NCI-H82 treated with DMSO at 0.1 percent for 48 hours (cell line): ENCODE data around the gene TANK.
"Not testable (repeated sequence)": the region's sequence is repeated elsewhere in the genome, so short reads cannot be mapped to it uniquely, and the experiment has no call there.

Experiments used
- DNase-seq: peaks from one replicate; lab custom pipeline; 2025; ENCODE audit not compliant: unreplicated experiment; lab: John Stamatoyannopoulos, UW

The TANK gene

DNA sequence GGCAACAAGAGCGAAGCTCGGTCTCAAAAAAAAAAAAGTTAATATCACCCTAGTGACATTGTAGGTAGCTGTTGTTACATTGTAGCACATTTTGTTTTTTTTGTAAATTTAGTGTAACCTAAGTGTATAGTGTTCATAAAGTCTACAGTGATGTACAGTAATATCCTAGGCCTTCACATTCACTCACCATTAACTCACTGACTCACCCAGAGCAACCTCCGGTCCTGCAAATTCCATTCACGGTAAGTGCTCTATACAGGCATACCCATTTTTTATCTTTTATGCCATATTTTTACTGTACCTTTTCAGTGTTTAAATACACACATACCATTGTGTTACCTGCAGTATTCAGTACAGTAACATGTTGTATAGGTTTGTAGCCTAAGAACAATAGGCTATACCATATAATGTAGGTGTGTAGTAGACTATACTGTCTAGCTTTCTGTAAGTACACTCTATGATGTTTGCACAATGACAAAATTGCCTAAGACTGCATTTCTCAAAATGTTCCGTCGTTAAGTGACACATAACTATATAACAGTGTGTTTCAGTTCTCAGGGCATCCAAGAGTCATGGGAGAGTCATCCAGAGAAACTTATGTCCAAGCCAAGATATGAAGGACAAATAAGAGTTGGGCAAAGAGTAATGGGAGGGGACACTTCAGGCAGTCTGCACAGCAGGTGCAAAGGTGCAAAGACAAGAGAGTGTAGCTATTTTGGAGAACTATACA is 68.4 kb downstream of the TANK start:
- DNase-seq = no peak

DNA sequence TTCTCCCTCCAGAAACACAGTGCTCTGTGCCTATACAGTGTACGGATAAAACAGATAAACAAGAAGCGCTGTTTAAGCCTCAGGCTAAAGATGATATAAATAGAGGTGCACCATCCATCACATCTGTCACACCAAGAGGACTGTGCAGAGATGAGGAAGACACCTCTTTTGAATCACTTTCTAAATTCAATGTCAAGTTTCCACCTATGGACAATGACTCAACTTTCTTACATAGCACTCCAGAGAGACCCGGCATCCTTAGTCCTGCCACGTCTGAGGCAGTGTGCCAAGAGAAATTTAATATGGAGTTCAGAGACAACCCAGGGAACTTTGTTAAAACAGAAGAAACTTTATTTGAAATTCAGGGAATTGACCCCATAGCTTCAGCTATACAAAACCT is 70.7 kb downstream of the TANK start:
- no peak for DNase-seq

DNA sequence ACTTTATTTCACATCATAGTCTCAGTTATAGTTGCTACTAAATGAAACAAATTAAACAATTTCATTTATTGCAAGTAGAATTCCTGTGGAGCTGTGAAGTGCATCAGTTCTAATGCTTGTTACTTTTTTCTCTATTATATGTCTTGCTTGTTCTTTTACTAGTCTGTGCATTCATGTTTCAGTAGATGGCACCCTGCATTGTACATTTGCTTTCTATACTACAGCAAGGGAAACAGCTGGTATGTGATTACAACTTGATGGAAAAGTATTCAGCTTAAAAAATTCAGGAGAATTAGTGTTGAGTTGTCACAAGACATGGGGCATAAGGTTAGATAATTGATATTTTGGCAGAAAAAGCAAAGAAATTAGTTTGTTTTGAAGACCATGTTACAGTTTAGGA is 72.3 kb downstream of the TANK start:
- no peak for DNase-seq

DNA sequence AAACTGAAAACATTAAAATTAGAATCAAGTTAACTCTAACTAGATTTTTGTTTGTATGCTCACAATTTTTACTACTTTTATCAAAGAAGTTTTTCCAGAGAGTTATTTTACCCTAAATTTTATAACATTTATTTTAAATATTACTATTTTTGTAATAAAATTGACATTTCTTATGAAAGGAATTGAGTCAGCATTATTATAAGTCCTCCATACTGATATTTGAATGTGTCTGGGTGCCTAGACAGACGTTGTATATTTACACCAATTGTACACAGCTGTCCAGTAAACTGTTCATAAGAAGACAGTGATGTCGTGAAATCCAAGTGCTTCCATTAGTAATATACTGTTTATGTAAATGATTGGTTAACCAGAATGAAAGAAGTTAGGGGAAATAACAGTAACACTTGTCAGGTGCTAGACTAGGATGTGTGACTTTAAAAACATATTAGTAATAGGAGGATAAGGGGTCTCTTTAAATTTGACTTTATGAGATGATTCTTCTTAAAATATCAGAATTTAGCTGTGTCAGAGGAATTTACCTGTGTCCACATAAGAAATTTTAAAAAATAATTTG is 73.7 kb downstream of the TANK start:
- no peak for DNase-seq

DNA sequence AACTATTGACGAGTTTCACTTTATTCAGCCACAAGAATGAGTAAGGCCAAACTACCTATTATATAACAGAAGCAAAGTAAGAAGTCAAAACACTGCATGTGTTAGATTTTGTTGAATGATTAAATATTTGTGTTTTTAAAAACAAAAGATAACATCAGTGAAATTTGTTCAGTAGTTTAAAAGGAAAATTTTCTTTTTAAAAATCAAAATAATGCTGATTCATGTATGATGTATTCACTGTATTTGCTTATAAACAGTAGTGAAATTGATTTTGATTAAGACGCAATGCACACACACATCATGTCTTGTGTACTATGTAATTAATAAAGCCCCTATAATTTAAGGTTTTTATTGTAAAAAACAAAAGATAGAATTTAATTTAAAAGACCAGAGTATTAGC is 74.4 kb downstream of the TANK start:
- DNase-seq = no peak

DNA sequence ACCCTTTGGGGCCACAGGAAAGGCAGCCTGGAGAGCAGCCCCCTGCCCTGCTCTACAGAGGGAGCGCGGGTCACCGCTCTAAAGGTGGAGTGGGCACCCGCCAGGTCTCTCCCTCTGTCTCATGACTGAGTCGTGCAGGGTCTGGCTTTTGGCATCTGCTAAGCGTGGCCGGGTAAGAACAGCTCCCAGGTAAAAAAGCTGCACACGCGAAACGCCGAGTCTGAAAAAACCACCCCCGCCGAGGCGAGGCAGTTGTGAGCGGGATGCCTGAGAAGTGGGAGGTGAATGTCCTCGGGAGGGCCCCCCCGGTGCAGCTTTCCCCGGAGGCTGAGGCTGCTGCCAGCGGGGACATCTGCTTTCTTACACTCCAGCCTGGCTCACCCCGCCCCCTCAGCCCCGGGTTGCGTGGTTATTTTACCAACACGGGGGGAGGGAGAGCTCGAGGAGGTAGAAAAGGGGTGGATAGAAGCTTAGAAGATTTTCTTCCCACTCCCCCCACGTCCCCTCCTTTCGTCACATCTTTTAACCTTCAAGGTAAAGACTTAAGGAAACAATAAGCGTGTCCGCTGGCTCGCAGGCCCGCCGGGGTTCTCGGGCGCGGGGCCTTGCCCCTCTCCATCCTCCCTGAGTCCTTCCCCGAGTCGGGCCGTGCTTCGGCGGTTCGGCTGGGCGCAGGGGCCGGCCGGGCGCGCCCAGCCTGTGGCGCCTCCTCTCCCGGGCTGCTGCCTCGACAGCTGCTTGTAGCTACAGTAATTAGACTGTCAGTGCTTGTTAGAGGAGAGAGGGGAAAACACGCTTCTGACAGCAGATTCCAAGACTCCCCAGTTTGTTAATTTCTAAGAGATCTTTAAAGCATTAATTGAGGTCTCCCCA is 77.4 kb downstream of the TANK start:
- DNase-seq = peak; percentile 72

DNA sequence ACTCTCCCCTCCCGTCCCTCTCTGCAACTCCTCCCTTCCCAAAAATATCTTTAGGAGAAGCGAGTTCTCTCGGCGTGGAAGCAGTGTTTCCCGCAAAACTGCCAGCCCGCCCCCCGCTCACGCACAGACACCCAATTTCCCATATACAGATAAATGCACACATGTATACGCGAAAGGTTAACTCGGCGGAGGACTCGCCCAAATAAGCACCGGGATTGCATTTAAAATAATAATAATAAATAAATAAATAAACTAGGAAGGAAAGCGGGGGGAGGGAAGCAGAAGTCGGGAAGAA is 78.0 kb downstream of the TANK start:
- DNase-seq = no peak

DNA sequence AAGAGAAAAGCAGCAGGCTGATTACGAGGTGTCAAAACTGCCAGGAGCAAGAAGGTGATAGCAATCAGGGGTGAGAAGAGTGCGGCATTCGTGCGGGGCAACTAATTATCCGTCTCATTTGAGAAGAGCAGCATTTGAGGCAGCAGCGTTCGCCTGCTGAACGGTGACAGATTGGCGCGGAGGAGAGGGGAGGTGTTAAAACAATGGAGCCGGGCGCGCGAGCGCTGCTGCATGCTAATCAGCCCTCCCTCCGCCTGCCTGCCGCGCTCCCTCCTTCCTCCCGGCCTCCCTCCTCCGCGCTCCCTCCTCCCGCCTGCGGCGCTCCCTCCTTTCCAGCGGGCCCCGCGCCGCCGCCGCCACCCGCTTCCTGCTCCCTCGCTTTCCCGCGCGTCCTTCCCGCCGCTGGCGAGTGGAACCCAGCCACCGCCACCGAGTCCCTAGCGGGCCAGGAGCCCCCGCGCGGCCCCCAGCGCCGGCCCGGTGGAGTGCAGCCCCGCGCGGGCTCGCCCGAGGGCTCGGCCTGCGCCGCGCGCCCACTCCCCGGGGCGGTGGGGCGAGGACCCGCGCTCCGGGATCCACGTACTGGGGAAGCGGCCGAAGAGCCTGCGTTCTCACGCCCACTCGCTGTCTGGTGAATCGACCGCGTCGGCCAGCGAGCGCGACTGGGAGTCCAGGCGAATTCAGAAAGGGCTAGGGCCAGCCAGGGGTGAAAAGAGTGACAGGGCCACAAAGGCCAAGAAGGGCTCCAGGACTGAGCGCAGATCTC is 78.5 kb downstream of the TANK start:
- no peak for DNase-seq

DNA sequence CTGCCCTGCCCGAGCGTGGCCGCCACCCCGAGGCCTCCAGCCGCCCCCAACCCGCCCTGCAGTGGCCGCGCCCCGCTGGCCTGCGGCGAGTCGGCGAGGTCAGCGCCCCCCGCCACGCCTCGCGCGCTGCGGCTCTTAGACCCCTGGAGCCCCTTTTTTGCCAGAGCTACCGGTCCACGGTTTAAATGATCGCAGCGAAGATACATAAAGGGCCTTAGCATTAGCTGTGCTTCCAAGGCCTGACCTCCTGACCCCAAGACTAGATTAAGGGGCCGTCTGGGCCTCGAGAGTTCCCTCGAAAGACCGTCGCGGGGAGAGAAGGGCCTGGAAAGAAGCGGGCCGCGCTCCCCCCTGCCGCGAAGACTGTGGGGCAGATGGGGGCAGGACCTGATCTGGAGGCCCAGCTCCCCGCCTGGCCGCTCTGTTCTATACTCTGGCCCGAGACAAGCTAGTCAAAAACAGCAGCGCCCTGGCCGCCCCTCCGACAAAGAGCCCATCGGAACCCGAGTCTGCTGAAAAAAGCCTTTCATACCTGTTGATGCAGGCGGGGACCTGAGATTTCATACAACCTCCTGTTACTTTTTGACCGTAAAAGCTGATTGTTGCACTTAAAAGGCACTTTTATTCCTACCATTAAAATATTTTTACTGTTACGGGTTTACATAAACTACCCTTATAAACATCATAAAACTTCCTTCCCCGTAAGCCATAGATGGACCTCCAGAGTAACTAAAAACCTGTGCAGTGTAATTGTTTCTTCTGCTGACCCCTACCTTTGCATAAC is 79.3 kb downstream of the TANK start:
- DNase-seq = no peak

DNA sequence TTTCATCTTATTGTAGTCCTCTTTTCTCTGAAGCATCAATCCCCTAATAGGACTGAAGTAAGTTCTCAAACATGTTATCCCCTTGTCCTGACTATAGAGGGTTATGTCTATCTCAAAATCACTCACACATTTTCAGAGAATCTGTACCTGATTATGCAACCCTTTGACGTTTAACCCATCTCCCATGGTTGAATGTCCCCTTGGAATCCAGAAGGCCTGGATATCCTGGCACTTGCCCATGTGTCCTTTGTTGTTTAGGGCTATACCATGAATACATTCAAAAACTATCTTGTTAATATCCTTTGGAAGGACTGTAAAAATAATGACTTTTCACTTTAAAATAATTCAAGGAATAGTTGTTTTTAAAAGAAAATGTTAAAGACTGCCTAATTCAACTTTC is 81.7 kb downstream of the TANK start:
- DNase-seq = no peak

DNA sequence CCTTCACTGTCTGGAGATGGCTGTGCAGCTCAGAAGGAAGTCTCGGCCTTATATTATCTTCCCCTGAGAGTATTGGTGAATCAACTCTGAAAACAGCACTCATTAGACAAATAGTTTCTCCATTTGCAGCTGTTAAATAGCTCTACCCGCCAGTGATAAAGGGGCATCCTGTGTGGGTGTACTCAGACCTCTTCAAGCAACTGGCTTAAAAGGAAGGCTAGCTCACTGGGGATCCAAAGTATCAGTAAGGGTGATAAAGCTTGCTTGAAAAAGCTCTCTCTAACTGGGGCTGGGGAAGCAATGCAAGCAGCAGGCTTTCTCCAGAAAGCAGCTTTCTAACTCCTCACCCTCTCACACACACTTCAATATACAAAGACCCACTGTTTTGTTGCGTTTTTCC is 83.1 kb downstream of the TANK start:
- no peak for DNase-seq

DNA sequence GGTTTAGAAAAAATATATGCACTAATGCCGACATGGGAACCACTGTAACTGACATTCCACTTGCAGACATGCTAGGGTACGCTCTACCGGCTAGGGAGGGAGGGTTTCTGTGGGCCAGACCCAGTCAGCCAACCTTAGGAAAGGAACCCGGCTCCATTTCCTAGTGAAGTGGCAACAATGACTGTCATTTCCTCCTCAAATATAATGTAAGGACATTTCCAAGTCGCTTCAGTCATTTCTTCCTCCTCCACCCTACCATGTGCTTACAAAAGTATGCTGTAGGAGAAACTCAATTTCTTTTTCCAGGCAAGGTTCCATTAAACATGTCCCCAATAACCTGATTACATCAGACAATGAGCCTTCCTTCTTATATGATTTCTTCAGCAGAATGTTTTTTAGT is 83.7 kb downstream of the TANK start:
- DNase-seq = no peak

DNA sequence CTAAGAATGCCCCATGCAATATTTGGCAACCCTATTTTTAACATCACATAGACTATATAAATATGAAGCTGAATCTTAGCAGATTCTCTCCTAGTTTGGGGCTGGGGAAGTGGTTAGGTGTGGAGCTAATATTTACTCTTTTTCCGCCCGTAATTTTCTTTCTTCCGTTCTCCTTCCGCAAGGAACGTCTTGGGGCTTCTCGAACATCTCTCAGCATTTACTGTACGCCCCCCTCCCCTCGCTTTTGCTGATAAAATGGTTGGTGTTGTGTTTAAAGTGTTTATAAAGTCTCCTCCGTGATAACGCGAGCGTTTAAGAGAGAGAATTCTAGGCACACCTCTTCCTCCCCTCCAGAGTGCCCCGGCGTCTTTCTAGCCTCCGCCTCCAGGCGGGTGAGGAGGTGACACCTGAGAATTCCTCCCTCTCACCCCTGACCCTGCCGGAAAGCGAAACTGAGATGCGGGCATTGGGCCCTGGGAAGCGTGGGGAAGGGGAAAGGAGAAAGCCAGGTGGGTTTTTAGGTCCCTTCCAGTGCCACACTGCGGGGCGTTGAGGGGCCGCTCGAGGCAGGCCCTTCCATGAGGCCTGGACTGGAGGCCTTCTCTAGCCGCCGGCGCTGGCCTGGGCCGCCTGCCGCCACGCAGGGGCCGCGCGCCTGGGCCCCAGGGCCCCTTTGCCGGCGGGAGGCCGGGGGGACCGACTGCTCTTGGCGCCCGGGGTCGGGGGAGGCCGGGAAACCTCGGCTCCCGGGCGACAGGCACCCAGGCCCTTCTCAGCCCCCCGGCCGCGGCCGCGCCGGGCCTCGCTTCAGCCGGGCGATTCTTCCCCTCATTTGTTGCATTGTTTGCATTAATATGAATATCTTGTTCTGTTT is 84.4 kb downstream of the TANK start:
- not testable (repeated sequence) for DNase-seq

DNA sequence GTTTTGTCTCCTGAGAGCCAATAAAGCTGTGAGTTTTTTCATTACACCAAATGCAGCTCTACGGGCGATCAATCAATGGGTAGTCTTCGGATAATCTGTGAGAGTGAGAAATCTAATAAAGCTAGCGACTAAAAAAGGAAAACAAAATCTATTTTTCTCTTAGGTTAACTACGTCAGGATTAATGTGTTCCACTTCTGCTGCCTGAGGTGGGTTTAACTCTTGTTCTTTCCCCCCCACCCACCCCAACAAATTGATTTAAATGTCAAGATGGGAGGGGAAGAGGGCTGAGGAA is 85.0 kb downstream of the TANK start:
- DNase-seq = no peak

DNA sequence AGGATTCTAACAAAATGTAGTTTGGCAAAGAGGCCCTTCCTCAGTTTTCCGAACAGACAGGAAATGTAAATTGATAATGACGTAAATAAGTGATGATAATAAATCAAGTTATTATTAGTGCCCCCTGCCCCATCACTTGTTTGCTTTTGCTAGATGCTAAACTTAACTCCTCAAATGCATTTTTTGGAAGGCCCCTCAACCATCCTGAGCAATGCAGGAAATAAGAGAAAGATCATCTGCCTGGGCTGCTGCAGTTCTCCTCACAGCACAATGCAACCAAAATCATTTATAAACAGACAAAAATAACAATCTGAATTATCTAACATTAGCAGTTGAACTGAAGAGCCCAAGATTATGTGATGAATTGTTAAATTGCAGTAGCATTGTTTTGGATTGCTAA is 85.4 kb downstream of the TANK start:
- no peak for DNase-seq

DNA sequence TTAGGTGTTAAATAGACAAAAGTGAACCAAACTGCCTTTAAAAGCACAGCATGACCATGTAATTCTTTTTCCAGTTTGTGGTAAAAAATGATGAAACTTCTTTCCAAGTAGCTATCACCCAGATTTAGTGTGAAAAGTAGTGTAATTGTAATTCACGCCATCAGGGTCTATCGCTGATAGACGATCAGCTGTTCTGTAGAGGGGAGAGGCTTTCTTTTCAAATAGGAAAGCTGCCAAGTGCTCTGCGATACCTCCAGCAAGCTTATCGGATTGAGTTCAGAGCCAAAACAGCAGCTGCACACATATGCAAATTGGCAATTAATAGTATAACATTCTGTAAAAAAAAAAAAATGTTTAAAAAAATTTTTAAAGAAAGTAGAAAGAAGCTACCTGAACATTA is 86.1 kb downstream of the TANK start:
- DNase-seq = peak; percentile 50

DNA sequence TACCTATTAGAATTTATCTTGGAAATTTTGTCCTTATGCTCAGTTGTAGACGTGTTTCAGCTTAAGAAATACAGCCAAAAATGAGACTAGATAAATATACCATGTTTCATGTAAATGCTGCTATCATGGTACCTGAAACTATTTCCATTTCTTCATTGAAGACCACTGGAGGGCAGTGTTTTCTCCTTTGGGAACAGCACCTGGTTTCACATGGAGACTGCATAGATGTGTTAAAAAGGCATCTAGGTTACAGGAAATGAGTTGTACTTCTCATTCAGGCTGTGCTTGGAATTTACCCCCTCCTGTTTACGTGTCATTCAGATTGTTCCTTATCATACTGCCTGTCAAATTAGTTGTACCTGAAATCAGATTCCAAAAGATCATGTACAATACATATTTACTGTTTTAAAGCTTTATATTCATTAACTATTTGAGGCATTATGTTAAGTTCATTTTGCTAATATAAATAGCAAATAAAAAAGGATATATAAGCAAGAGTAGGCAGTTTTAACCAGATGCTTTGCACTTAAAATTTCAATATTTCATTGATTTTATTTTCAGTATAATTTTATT is 90.7 kb downstream of the TANK start:
- peak; percentile 29 for DNase-seq

DNA sequence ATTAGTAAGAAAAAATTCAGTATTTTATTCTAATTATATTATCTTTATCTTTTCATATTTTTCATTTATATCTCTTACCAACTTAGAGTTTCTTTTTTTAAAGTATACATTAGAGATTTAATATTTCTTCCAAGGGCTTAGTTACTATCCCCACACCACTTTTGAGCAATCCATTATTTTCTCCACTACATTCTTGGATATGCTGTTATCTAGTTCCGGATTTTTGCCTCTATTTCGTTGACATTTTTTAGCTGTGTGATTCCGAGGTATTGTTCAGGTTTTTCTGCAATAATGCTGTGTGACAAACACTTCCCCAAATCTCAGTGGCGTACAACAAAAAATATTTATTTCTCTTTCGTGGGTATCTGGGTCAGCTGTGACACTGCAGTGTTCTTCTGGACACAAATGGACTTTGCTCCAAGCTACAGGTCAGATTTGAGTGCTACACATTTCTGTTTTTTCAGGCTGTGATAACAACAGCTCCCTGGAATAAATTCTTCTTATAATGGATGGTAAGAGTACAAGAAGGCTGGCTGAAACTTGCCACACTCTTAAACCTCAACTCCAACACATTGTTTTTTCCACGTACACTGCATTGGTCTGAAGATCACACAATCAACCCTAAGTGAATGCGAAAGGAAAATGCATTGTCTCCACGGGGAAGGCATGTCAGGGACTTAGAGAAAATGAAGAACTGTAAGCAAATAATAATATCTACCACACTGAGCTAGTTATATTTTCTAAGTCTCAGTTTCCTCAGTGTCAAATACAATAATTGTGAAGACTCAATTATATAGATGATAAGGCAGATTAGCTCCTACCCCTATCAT is 97.1 kb downstream of the TANK start:
- no peak for DNase-seq

DNA sequence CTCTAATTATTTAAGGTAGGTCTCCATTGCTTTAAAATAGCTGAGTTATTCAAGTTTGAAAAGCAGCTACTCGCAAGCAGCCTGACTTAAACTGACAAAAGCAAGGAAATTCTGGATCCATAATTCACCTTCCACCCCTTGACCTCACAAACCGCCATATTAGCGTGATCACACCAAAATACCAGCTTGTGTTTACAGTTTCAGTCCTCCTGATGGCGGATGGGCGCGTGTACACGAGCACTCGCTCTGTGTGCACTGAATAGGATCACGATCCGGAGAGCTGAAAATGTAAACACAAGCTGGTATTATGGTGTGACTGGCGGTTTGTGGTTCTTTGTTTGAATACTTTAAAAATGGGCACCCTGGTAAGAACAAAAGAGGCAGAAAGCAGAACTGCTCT is 105.6 kb downstream of the TANK start:
- no peak for DNase-seq
